Nephron progenitor cell (in vitro differentiated cells): ENCODE results near the gene CMSS1.

Source experiments
- DNase-seq: peaks from one replicate; pipeline ENCODE4 v3.0.0; 2021
- H3K27ac Mint-ChIP-seq: 2 replicates; pipeline ENCODE4 v1.8.0; 2021; ENCODE audit warnings: mild to moderate bottlenecking, moderate library complexity, mixed read lengths
- H3K27me3 Mint-ChIP-seq: 2 replicates; pipeline ENCODE4 v1.8.0; 2021; ENCODE audit warnings: mild to moderate bottlenecking, low read depth, mixed read lengths; ENCODE audit not compliant: poor library complexity
- H3K36me3 Mint-ChIP-seq: 2 replicates; pipeline ENCODE4 v1.8.0; 2021; ENCODE audit warnings: low read depth, mixed read lengths
- H3K4me1 Mint-ChIP-seq: 2 replicates; pipeline ENCODE4 v1.8.0; 2021; ENCODE audit warnings: mixed read lengths
- H3K4me3 Mint-ChIP-seq: 2 replicates; pipeline ENCODE4 v1.8.0; 2021; ENCODE audit warnings: mild to moderate bottlenecking, moderate library complexity, mixed read lengths
- H3K9me3 Mint-ChIP-seq: 2 replicates; pipeline ENCODE4 v1.8.0; 2021; ENCODE audit warnings: mild to moderate bottlenecking, moderate library complexity, mixed read lengths
- TF ChIP-seq, protein P1 (sequence below): fragments of 200-600 bp; sonication (generic); IDR thresholded peaks from 2 replicates; pipeline ENCODE4 v1.5.0; 2021; ENCODE audit warnings: antibody characterized with exemption

The CMSS1 gene

DNA sequence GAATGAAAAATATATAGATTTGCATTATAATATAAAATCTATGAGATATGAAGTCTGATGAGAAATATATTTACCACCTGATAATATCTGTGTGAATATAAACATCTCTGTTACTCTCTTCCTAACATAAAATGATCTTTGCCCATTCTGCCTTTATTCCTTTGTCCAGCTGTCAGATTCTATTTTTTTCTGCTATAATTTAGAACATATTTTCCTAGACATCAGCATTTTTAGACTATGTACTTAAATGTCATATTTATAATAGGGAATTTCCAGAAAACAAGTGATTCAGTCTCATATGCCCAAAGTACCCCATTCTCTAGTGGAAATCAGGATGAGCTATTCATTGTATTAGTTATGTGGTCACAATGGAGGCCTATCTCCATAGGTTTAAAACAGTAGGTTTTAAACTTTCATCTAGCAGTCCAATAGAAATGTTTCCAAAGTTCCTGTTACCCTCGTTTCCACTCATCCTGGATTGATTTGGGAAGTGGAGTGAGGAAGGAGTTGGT is 213.3 kb downstream of the CMSS1 start:
- no peak overlapping the region for H3K4me3 Mint-ChIP-seq
- no peaks in the 10 kb centered on the region for H3K36me3 Mint-ChIP-seq
- TF ChIP-seq, protein P1, sequence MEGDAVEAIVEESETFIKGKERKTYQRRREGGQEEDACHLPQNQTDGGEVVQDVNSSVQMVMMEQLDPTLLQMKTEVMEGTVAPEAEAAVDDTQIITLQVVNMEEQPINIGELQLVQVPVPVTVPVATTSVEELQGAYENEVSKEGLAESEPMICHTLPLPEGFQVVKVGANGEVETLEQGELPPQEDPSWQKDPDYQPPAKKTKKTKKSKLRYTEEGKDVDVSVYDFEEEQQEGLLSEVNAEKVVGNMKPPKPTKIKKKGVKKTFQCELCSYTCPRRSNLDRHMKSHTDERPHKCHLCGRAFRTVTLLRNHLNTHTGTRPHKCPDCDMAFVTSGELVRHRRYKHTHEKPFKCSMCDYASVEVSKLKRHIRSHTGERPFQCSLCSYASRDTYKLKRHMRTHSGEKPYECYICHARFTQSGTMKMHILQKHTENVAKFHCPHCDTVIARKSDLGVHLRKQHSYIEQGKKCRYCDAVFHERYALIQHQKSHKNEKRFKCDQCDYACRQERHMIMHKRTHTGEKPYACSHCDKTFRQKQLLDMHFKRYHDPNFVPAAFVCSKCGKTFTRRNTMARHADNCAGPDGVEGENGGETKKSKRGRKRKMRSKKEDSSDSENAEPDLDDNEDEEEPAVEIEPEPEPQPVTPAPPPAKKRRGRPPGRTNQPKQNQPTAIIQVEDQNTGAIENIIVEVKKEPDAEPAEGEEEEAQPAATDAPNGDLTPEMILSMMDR = no peak
- no peak for DNase-seq
- no peaks in the 10 kb centered on the region for H3K27me3 Mint-ChIP-seq
- no peaks in the 10 kb centered on the region for H3K9me3 Mint-ChIP-seq
- no peaks in the 10 kb centered on the region for H3K4me1 Mint-ChIP-seq
- no peak overlapping the region for H3K27ac Mint-ChIP-seq

- TF ChIP-seq, protein P1 = no peak
- no peak for DNase-seq
- no peaks in the 10 kb centered on the region for H3K4me1 Mint-ChIP-seq
- H3K27ac Mint-ChIP-seq = no peak overlapping the region
- H3K27me3 Mint-ChIP-seq = no peaks in the 10 kb centered on the region
- H3K4me3 Mint-ChIP-seq = no peak overlapping the region
- no peaks in the 10 kb centered on the region for H3K36me3 Mint-ChIP-seq
- H3K9me3 Mint-ChIP-seq = no peaks in the 10 kb centered on the region
Measured at GRCh38 chr3:100032243-100032642, 214.6 kb downstream of the CMSS1 start.

GRCh38 chr3:100033184-100033583 is 215.5 kb downstream of the CMSS1 start:
- H3K9me3 Mint-ChIP-seq = no peaks in the 10 kb centered on the region
- H3K4me3 Mint-ChIP-seq = no peak overlapping the region
- no peaks in the 10 kb centered on the region for H3K4me1 Mint-ChIP-seq
- no peaks in the 10 kb centered on the region for H3K36me3 Mint-ChIP-seq
- no peak overlapping the region for H3K27ac Mint-ChIP-seq
- DNase-seq = no peak
- no peaks in the 10 kb centered on the region for H3K27me3 Mint-ChIP-seq
- TF ChIP-seq, protein P1 = no peak

- H3K27ac Mint-ChIP-seq = no peak overlapping the region
- TF ChIP-seq, protein P1 = no peak
- H3K4me1 Mint-ChIP-seq = no peaks in the 10 kb centered on the region
- no peak for DNase-seq
- H3K36me3 Mint-ChIP-seq = no peaks in the 10 kb centered on the region
- no peaks in the 10 kb centered on the region for H3K9me3 Mint-ChIP-seq
- H3K4me3 Mint-ChIP-seq = no peak overlapping the region
- no peaks in the 10 kb centered on the region for H3K27me3 Mint-ChIP-seq
Measured at GRCh38 chr3:100033903-100034471, 216.3 kb downstream of the CMSS1 start.

DNA sequence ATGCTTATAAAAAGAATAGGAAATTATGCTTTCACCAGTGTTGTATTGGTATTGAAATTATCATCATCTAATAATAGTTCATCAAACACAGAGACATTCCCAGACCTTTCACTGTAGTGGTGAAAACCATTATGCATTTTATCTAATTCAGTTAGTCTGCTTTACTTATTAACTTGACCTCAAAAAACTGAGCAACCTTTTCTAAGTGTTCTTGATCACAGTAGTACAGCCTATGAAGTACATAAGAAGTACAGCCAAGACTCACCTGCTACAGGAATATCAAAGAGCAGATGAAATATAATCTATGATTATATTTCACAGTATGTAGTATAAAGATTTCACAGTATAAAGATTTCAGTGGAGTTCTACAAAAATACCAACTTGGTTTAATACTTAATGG is 221.4 kb downstream of the CMSS1 start:
- no peaks in the 10 kb centered on the region for H3K36me3 Mint-ChIP-seq
- no peaks in the 10 kb centered on the region for H3K4me1 Mint-ChIP-seq
- H3K27ac Mint-ChIP-seq = no peak overlapping the region
- no peaks in the 10 kb centered on the region for H3K9me3 Mint-ChIP-seq
- TF ChIP-seq, protein P1 = no peak
- DNase-seq = no peak
- no peak overlapping the region for H3K4me3 Mint-ChIP-seq
- no peaks in the 10 kb centered on the region for H3K27me3 Mint-ChIP-seq

- Mint-ChIP-seq H3K27ac (no peak overlapping the region), H3K4me3 (no peak overlapping the region), H3K4me1 (peaks cover 2% of the 10 kb centered on the region), H3K9me3 (no peaks in the 10 kb centered on the region), H3K27me3 (no peaks in the 10 kb centered on the region), H3K36me3 (no peaks in the 10 kb centered on the region)
- TF ChIP-seq, protein P1 = no peak
- no peak for DNase-seq
Measured at GRCh38 chr3:100040451-100041225, 223.0 kb downstream of the CMSS1 start.
